Stomach (tissue), 9 donors: ENCODE data around the gene CRYGD. TPM values are rescaled to one million over a fixed set of nuclear protein-coding genes. Genes with fewer than 3 reads are reported as not detected.
"Not testable (repeated sequence)": the region's sequence is repeated elsewhere in the genome, so short reads cannot be mapped to it uniquely, and the experiment has no call there.

Experiments
- DNase-seq, 2 donors: peaks; one replicate each; pipeline versions ENCODE4 v3.0.0 to v3.0.0-alpha.2; 2013 to 2019
- H3K27ac ChIP-seq, 5 donors: fragments of 200-600 bp in 4 of 5; sonication (generic) in 4 of 5; one replicate each; pipeline ENCODE4 v1.5.1; 2013 to 2019; ENCODE audit warnings: mild to moderate bottlenecking in 1 of 5, moderate library complexity in 1 of 5
- H3K27me3 ChIP-seq, 3 donors: fragments of 200-600 bp; sonication (generic); one replicate each; pipeline ENCODE4 v1.5.1; 2017 to 2019; ENCODE audit warnings: mixed run types in 1 of 3
- H3K36me3 ChIP-seq, 4 donors: fragments of 200-600 bp; sonication (generic); 1 replicate in 3 of 4; 2 replicates in 1 of 4; pipeline ENCODE4 v1.5.1; 2016 to 2019
- H3K4me1 ChIP-seq, 4 donors: fragments of 200-600 bp; sonication (generic); one replicate each; pipeline ENCODE4 v1.5.1; 2016 to 2019
- H3K4me3 ChIP-seq, 4 donors: fragments of 200-600 bp; sonication (generic) in 3 of 4; one replicate each; pipeline ENCODE4 v1.5.1; 2016 to 2019; ENCODE audit warnings: mild to moderate bottlenecking in 1 of 4
- H3K9me3 ChIP-seq, 4 donors: fragments of 200-600 bp; sonication (generic); one replicate each; pipeline ENCODE4 v1.5.1; 2016 to 2019
- EP300 ChIP-seq: sonication (generic); formaldehyde crosslinking; IDR thresholded peaks from one replicate; pipeline ENCODE4 v1.6.1; 2017; ENCODE audit warnings: antibody characterized with exemption
- POLR2A ChIP-seq, 4 donors: fragments of 450-650 bp; IDR thresholded peaks; one replicate each; pipeline ENCODE4 v1.6.1; 2016; ENCODE audit warnings: antibody characterized with exemption in 4 of 4, control low read depth in 2 of 4, mild to moderate bottlenecking in 1 of 4, moderate library complexity in 1 of 4
- POLR2AphosphoS5 ChIP-seq, 3 donors: sonication (generic); formaldehyde crosslinking; IDR thresholded peaks; one replicate each; pipeline ENCODE4 v1.6.1; 2016; ENCODE audit warnings: antibody characterized with exemption in 3 of 3
- WGBS, 5 donors: extraction: QIAGEN DNeasy Blood & Tissue Kit in 3 of 5; methylation state at CpG; one replicate each; pipeline versions ENCODE4 v1.1.5 to v1.1.7; 2013 to 2018; 5-methylcytosine and 5-hydroxymethylcytosine counted together
- intact Hi-C: fragments of 100-400 bp; cut with DNase I; formaldehyde crosslinking; loops from one replicate; pipeline ENCODE4 v1.15.1; 2023; ENCODE audit warnings: low total_unique reads
- polyA plus RNA-seq, 3 donors: library from polyadenylated mRNA; stranded (reverse); fragments of 200-250 nt; gene quantifications; one replicate each; pipeline ENCODE4 v1.2.3, GENCODE V29; 2013
- total RNA-seq, 5 donors: library from RNA; depleted of rRNA; stranded (reverse); fragments of >200 nt; gene quantifications; one replicate each; pipeline versions ENCODE4 v1.1.0 to v1.2.3, GENCODE V29; 2014 to 2016
- TF ChIP-seq, protein P1 (sequence below), 7 experiments: fragments of 450-650 bp in 4 of 7; fragments of 200-600 bp in 3 of 7; sonication (generic) in 3 of 7; IDR thresholded peaks; one replicate each; pipeline ENCODE4 v1.5.1; 2016 to 2019; ENCODE audit warnings: antibody characterized with exemption in 7 of 7, control low read depth in 2 of 7, mild to moderate bottlenecking in 1 of 7
- donor health status: healthy with polysubstance abuse.
- donor health status: Bipolar disorder and iron deficiency.
- donor health status: healthy.

The CRYGD gene
- total and polyA plus RNA-seq, 8 donors: not detected

DNA sequence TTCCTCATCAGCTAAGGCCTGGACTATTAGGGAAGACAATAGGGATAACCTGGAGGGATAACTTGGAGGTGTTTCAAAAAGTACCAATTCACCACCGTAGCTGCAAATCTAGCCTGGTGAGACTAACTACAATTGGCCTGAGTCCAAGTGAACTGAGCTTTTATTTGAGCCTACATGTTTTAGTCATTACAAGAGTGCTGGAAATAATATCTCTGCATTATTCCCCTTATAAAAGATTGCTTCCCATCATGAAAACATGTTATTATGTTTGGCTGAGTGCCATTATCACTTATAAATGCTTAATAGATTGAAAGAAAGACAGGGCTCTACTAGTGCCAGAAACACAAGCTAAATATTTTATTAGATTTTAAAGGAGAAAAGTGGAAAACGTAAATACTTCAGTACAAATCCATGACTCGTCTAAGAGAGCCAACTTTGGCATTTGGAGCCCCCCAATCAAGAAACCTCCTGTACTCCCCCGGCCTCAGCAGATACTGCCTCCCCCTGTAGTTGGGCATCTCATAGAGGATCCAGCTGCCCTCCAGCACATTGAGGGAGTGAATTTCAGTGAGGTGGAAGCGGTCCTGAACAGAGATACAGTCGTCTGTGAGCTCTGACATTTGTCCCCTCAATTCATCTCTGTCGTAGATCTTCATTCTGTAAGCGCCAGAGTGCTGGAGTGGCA, 18.1 kb upstream of the CRYGD start:
- TF ChIP-seq POLR2AphosphoS5 (IDR thresholded peaks at IDR 0.05): no peak
- DNase-seq: peak in 1 of 2 donors; percentile 55
- no peak overlapping the region for H3K27ac ChIP-seq

DNA sequence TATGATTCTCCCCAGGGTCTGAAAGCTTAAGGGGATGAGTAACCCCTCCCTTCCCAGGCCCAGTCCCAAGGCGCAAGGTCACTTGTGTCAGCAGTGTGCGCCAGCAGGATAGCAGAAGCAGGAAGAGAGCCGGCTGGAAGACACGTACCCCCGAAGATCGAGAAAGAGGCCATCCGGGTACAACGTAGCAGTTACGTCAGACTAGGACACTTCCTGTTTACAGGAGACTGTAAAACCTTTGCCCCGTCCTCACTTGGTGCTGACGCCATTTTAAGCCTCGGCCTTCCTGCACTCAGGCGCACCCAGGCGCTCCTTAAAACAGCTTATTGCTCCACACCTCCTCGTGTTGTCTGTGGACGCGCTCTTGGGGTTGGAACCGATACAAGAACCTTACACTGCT, 15.1 kb upstream of the CRYGD start:
- H3K9me3 ChIP-seq: no peaks in the 10 kb centered on the region
- no peak overlapping the region for H3K4me3 ChIP-seq
- H3K27me3 ChIP-seq: no peaks in the 10 kb centered on the region
- no peak for DNase-seq
- TF ChIP-seq POLR2AphosphoS5 (IDR thresholded peaks at IDR 0.05) (no peak), POLR2A (IDR thresholded peaks at IDR 0.05) (no peak), EP300 (no peak)
- TF ChIP-seq, protein P1, sequence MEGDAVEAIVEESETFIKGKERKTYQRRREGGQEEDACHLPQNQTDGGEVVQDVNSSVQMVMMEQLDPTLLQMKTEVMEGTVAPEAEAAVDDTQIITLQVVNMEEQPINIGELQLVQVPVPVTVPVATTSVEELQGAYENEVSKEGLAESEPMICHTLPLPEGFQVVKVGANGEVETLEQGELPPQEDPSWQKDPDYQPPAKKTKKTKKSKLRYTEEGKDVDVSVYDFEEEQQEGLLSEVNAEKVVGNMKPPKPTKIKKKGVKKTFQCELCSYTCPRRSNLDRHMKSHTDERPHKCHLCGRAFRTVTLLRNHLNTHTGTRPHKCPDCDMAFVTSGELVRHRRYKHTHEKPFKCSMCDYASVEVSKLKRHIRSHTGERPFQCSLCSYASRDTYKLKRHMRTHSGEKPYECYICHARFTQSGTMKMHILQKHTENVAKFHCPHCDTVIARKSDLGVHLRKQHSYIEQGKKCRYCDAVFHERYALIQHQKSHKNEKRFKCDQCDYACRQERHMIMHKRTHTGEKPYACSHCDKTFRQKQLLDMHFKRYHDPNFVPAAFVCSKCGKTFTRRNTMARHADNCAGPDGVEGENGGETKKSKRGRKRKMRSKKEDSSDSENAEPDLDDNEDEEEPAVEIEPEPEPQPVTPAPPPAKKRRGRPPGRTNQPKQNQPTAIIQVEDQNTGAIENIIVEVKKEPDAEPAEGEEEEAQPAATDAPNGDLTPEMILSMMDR (IDR thresholded peaks at IDR 0.05): no peak
- intact Hi-C loops: no loop called here
- no peaks in the 10 kb centered on the region for H3K36me3 ChIP-seq
- WGBS, 5 donors: 88 to 90% (median 90%) methylated on average over 18 of the region's 18 CpGs
- peaks cover 0 to 21% (median 6%) of the 10 kb centered on the region in 4 donors for H3K4me1 ChIP-seq
- H3K27ac ChIP-seq: no peak overlapping the region

More for the DNA sequence above, 18.1 kb upstream of the CRYGD start:
- intact Hi-C loops: no loop called here
- Histone ChIP-seq H3K9me3 (no peaks in the 10 kb centered on the region), H3K27me3 (no peaks in the 10 kb centered on the region), H3K4me3 (no peak overlapping the region), H3K36me3 (no peaks in the 10 kb centered on the region), H3K4me1 (peaks cover 0 to 11% (median 3%) of the 10 kb centered on the region in 4 donors)
- WGBS, 5 donors: 37 to 50% (median 44%) methylated on average over 8 of the region's 8 CpGs

DNA sequence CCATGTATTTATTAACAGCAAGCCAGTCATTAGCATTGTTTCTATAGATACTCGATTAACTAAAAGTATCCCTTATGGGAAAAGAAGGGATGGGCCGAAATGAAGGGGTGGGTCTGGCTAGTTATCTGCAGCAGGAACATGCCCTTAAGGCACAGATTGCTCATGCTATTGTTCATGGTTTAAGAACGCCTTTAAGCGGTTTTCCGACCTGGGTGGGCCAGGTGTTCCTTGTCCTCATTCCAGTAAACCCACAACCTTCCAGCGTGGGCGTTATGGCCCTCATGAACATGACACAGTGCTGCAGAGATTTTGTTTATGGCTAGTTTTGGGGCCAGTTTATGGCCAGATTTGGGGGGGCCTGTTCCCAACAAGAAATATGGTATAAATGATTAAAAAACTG, 14.0 kb upstream of the CRYGD start:
- 92 to 97% (median 94%) methylated on average over 7 of the region's 7 CpGs for WGBS, 5 donors
- H3K36me3 ChIP-seq, H3K4me3 ChIP-seq, H3K27ac ChIP-seq, H3K9me3 ChIP-seq, intact Hi-C loops, H3K27me3 ChIP-seq, DNase-seq: not testable (repeated sequence)
- peaks cover 0 to 21% (median 6%) of the 10 kb centered on the region in 4 donors for H3K4me1 ChIP-seq

DNA sequence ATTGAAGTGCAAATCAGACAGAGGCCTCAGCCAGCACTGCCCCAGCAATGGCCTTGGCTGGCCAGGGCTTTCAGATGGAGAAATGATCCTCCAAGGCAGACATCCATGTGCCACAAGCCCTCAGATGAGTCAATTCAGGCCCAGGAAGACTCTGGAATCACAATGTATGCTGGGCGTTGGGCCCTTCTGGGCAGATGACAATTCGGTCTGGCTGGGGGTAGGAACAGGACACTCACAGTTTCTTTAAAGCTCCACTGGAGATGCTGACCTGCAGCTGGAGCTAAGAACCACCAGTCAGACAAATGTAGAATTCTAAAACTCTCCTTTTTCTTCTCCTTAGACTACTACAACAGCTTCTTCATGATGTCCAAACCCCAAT, 12.4 kb upstream of the CRYGD start:
- peak overlapping the region in 1 of 5 donors; percentile 16 for H3K27ac ChIP-seq
- DNase-seq: no peak
- H3K36me3 ChIP-seq: no peaks in the 10 kb centered on the region
- TF ChIP-seq POLR2A (IDR thresholded peaks at IDR 0.05): no peak
- no peak overlapping the region for H3K4me3 ChIP-seq
- no peaks in the 10 kb centered on the region for H3K9me3 ChIP-seq
- H3K4me1 ChIP-seq: peaks cover 0 to 10% (median 3%) of the 10 kb centered on the region in 4 donors
- WGBS, 5 donors: 65 to 91% (median 76%) methylated on average over 2 of the region's 2 CpGs
- H3K27me3 ChIP-seq: no peaks in the 10 kb centered on the region
- intact Hi-C loops: no loop called here

DNA sequence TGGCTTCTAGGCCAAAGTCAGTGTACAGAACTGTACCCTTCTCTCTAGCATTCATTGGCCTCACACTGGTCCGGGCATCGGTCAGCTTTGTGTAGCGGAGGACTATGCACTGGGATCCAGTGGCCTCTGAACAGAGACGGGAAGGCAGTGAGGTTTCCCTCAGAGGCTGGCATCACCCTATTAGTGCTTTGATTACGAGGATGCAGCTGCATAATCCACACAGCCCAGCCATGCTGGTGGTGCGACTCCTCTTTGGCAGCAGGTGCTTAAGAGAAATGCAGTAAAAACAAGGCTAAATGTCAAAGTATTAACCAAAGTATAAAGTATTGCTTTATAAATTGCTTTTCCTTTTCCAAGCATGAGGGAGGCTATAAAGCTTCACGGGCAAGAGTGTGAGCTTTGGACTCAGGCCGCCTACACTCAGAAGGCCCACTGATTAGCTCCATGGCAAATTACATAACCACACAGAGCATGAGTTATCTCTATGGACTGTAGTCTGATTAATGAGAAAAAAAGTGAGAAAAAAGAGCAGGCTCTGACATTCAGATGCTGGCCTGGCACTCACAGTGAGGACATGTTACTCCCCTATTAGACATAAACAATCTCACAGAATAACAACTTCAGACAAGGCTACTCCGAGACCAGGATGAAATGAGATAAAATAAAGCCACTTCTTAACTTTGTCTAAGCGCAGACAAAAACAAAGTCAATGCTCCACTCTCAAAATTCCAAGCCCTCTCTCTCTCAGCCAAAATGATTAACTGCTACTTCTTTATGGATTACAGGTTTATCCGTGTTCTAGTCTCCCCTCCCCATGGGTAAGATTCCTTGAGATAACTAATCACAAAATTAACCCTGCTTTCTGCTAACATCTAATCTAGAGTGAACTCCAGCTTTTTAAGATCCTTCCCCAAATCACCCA, 11.7 kb upstream of the CRYGD start:
- DNase-seq: peak in 1 of 2 donors; percentile 70
- Histone ChIP-seq H3K9me3 (no peaks in the 10 kb centered on the region), H3K36me3 (no peaks in the 10 kb centered on the region), H3K4me1 (peaks cover 0 to 10% (median 3%) of the 10 kb centered on the region in 4 donors), H3K27me3 (no peaks in the 10 kb centered on the region), H3K27ac (peak overlapping the region in 1 of 5 donors; percentile 16), H3K4me3 (no peak overlapping the region)
- 67 to 73% (median 71%) methylated on average over 11 of the region's 11 CpGs for WGBS, 5 donors
- intact Hi-C loops: no loop called here
- no peak for TF ChIP-seq POLR2A (IDR thresholded peaks at IDR 0.05)
- TF ChIP-seq EP300: no peak
- no peak for TF ChIP-seq POLR2AphosphoS5 (IDR thresholded peaks at IDR 0.05)
- TF ChIP-seq, protein P1 (IDR thresholded peaks at IDR 0.05): no peak
